ENCODE data around the gene TXLNB.

Gene TXLNB

DNA sequence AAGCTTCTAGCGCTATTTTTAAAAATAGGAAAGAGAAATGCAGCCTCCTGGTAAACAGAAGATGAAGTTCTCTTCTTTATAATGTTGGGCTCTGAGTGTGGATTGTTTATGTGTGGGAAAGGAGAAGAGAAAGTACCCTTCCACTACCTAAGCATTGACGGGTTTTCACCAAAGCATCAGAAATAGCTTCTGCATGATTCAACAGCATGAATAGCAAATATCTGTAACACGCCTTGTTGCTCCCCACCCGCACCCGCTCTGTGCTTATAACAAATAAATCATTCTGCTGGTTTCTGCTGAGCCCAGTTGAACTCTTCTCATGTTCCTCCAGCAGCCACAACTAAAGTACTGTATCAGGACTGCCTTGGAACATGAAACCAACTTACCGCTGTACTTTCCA, 20.7 kb downstream of the TXLNB start:
- no peaks in the 10 kb centered on the region for H3K9me3 Mint-ChIP-seq
- H3K4me3 Mint-ChIP-seq, result no peak overlapping the region
- no peaks in the 10 kb centered on the region for H3K27me3 Mint-ChIP-seq (ENCODE audit: low read depth)
- H3K4me1 Mint-ChIP-seq (ENCODE audit: low read depth), result no peaks in the 10 kb centered on the region
- H3K27ac Mint-ChIP-seq, result no peak overlapping the region
- H3K36me3 Mint-ChIP-seq (ENCODE audit: low read depth), result no peaks in the 10 kb centered on the region

DNA sequence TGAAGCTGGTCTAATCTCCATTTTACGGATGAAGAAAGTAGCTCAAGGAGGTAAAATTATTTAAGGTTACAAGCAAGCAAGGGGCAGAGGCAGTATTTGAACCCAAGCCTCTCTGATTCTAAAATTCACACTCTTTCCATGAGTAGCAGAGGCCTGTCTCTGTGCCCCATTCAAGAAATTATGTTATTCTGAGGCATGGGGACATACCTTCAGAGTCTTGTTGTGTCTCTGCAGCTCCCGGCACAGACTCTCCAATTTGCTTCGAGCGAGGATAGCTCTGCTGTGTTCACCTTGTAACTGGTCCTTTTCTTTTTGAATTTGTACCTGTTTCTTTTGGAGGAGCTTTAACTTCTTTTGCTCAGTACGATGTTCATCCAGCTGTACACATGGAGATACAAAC, 21.5 kb downstream of the TXLNB start:
- Mint-ChIP-seq H3K4me3 (no peak overlapping the region), H3K27ac (no peak overlapping the region), H3K27me3 (ENCODE audit: low read depth) (no peaks in the 10 kb centered on the region), H3K36me3 (ENCODE audit: low read depth) (no peaks in the 10 kb centered on the region), H3K4me1 (ENCODE audit: low read depth) (no peaks in the 10 kb centered on the region), H3K9me3 (no peaks in the 10 kb centered on the region)

DNA sequence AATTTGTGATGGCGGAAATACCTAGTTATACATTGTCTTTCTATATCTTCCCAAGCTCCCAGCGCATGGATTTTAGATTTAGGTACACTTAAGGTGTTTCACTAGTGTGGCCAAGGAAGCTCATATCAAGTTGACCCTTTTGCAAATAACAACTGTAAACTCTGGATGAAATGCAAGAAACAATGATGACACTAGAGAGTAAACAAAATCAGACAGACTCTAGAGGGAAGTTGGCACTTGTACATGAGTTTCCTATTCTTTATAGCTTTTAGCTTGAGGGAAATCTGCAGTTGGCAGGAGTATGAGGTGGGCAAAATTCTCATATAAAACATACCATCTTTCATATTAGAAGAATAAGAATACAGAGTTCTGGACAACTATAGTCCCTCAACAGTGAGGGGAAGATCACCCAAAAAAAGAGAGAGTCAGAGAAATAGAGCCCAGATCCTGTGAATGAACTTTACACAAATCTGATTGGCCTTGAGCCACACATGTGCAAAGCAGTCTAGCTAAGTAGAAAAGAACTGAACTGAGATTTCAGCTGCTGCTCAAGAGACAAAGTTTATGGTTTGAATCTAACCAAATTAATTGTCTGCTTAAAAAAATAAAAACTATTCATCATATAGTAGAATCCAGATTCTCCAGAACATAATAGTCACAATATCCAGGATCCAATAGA, 26.1 kb downstream of the TXLNB start:
- Mint-ChIP-seq H3K4me3 (no peak overlapping the region), H3K27ac (no peak overlapping the region), H3K9me3 (no peaks in the 10 kb centered on the region), H3K27me3 (ENCODE audit: low read depth) (no peaks in the 10 kb centered on the region), H3K36me3 (ENCODE audit: low read depth) (no peaks in the 10 kb centered on the region), H3K4me1 (ENCODE audit: low read depth) (peaks cover 15% of the 10 kb centered on the region)

DNA sequence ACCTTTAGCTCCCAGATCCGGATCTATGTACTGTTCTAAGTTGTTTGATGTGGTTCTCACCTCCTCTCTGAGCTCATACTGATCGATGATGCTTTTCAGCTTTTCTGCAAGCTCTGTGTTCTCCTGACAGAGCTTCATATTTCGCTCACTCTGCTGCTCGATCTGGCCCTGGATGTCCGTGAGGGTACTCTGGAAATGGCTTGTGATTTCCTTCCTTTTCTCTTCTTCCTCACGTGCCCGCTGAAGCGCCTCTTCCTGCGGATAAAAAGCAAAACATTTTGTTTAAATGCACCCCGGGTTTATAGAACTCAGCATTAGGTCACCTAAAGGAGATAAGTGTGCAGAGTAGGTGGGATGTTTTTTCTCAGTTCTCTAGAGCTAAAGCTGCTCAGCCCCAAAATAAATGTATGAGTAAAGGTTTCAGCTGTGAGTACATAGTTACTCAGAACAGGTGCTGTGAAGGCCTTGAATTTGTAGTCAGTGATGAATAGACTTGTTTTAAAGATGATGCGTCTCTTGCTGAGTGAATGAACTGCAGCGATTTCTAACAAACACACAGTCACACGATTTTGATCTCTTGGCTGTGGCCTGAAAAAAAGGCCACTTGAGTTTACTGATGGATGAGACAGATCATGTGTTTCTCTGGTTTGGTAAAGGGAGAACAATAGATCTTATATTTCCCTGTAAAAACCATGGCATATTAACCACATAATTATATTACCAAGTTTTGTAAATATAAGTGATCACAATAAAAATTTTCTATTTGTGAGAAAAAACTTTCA, 29.1 kb downstream of the TXLNB start:
- Mint-ChIP-seq H3K36me3 (ENCODE audit: low read depth) (peaks cover 3% of the 10 kb centered on the region), H3K9me3 (no peaks in the 10 kb centered on the region), H3K4me3 (peak overlapping the region; percentile 78), H3K27ac (peak overlapping the region; percentile 89), H3K4me1 (ENCODE audit: low read depth) (peaks cover 29% of the 10 kb centered on the region), H3K27me3 (ENCODE audit: low read depth) (no peaks in the 10 kb centered on the region)

DNA sequence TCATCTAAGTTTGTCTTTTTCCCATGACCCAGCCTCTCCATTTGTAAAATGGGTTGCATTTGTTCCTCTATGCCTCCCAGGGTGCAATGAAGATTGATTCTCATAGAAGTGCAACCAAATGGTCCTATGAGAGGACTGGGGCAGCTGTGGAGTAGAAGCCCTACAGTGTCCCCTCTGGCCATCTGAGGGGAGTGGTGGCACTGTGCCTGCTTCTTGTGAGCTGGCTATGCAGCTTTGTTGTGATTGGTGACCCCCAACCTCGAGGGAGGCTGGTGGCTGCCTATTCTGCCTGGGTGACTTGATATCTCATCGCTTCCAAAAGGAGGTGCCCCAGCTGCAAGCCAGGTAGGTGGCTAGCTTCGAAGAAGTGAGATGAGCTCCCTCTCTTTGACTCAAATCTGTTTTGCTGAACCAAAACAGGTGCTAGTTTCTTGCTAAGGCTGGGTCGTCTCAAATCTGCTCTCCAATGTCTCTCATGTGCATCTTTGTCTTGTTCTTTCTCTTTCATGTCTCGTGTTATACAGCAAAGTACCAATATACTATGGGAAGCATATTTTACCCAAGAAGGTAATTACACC, 33.9 kb downstream of the TXLNB start:
- Mint-ChIP-seq H3K9me3 (no peaks in the 10 kb centered on the region), H3K4me1 (ENCODE audit: low read depth) (peaks cover 40% of the 10 kb centered on the region), H3K36me3 (ENCODE audit: low read depth) (peaks cover 3% of the 10 kb centered on the region), H3K27me3 (ENCODE audit: low read depth) (no peaks in the 10 kb centered on the region), H3K27ac (no peak overlapping the region), H3K4me3 (no peak overlapping the region)

DNA sequence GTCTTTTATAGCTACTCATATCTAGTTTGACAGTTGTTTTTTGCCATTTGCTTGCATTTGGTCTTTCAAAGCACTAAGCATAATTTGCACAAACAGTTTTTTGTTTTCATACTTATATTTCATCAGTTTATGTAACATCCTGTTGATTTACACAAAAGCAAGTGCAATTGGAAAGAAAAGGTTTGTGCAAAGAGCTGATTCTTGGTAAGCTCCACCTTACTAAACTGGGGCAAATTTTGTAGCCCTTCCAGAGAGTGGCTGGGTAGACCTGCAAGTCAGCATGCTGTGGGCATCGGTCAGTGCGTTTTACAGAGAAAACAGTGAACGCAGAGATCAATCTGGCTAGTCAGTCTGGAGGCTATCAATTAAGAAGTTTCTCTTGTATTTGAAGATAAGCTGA, 34.5 kb downstream of the TXLNB start:
- Mint-ChIP-seq H3K27me3 (ENCODE audit: low read depth) (no peaks in the 10 kb centered on the region), H3K4me3 (no peak overlapping the region), H3K27ac (peak overlapping the region; percentile 63), H3K9me3 (no peaks in the 10 kb centered on the region), H3K36me3 (ENCODE audit: low read depth) (peaks cover 3% of the 10 kb centered on the region), H3K4me1 (ENCODE audit: low read depth) (peaks cover 35% of the 10 kb centered on the region)

DNA sequence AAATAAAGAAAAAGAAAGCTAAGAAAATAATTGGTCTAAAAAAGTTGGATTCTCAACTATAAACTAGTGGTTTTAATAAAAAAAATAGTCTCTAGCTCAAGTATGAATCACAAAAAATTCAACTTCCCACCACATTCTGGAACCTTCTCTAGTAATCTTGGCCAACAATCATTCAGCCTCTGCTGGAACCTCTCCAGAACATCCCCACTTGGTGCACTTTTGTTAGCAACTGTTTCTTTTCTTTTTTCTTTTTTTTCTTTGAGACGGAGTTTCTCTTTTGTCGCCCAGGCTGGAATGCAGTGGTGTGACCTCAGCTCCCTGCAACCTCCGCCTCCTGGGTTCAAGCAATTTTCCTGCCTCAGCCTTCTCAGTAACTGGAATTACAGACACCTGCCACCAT, 35.7 kb downstream of the TXLNB start:
- Mint-ChIP-seq H3K36me3 (ENCODE audit: low read depth) (peaks cover 3% of the 10 kb centered on the region), H3K27ac (no peak overlapping the region), H3K4me3 (no peak overlapping the region), H3K4me1 (ENCODE audit: low read depth) (peaks cover 42% of the 10 kb centered on the region), H3K9me3 (no peaks in the 10 kb centered on the region), H3K27me3 (ENCODE audit: low read depth) (no peaks in the 10 kb centered on the region)

DNA sequence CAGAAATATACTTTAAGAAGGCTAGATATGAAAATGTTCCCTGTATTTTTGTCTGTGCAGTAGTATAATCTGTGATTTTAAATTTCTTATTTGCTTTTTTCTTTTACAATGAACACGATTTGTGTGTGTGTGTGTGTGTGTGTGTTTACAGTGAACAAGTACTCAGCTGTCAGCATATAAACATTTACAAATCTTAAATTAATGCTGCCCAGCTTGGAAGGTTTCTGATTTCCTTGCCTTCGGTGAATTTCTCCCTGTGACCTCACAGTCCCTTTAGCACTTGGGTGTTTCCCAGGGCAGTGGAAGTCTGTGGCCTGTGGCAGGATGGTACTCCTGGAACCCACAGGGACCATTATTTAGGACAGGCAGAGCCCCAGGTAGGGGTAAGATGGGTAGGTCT, 37.6 kb downstream of the TXLNB start:
- no peak overlapping the region for H3K27ac Mint-ChIP-seq

DNA sequence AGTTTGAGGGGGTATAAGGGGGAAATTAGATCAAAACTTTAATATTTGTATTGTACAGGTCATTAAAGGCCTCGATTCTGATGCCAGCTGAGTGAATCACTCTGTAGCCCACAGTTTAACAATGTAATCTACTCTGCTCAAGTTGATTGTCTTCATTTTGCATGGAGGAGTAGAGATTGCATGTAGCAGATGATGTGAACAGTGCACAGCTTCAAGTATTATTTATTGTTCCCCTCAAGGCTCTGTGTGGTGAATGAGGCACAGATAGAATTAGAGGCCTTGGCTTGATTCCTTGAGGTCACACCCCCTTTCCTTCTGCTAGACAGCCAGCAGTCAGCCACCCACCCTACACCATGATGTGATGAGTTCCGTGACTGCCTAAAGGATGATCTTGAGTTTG, 38.1 kb downstream of the TXLNB start:
- no peaks in the 10 kb centered on the region for H3K27me3 Mint-ChIP-seq (ENCODE audit: low read depth)
- H3K36me3 Mint-ChIP-seq (ENCODE audit: low read depth), result peaks cover 2% of the 10 kb centered on the region
- H3K27ac Mint-ChIP-seq, result no peak overlapping the region
- H3K4me3 Mint-ChIP-seq, result no peak overlapping the region
- no peaks in the 10 kb centered on the region for H3K9me3 Mint-ChIP-seq
- H3K4me1 Mint-ChIP-seq (ENCODE audit: low read depth), result peaks cover 51% of the 10 kb centered on the region

More for the DNA sequence above, 37.6 kb downstream of the TXLNB start:
- no peaks in the 10 kb centered on the region for H3K27me3 Mint-ChIP-seq (ENCODE audit: low read depth)
- peaks cover 51% of the 10 kb centered on the region for H3K4me1 Mint-ChIP-seq (ENCODE audit: low read depth)
- H3K4me3 Mint-ChIP-seq, result no peak overlapping the region
- H3K9me3 Mint-ChIP-seq, result no peaks in the 10 kb centered on the region
- H3K36me3 Mint-ChIP-seq (ENCODE audit: low read depth), result peaks cover 5% of the 10 kb centered on the region

DNA sequence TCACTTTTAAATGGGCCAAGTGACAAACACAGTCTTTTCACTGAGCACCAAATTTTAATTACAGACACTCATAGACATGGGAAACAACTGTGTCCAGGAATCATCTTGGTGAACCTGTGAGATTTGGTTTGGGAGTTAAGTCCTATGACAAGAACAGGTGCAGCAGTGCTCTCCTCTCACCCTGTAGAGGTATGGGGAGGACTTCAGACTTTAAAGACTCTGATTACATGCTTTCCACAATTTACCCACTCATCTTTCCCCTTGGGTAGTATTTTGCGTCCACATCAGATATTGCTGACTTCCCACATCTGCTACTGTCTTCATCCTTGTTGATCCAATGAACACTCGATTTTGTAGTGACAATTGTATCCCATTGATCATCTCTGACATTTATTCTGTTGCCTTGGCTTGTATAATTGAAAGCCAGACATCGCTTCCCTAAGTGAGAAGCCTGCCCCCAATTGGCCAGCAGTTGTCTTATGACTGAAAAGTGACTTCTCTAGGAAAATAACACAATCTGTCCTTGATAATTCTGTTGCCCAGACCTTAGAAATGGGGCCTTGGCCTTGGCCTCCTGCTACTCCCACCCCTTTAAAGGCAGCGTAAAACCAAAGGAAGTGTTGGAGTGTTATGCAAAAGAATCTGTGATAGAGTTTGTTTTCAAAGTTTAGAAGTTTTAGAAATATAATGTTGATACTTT, 40.0 kb downstream of the TXLNB start:
- Mint-ChIP-seq H3K27ac (peak overlapping the region; percentile 97), H3K4me1 (ENCODE audit: low read depth) (peaks cover 44% of the 10 kb centered on the region), H3K9me3 (no peaks in the 10 kb centered on the region), H3K36me3 (ENCODE audit: low read depth) (peaks cover 2% of the 10 kb centered on the region), H3K4me3 (peak overlapping the region; percentile 78), H3K27me3 (ENCODE audit: low read depth) (no peaks in the 10 kb centered on the region)

DNA sequence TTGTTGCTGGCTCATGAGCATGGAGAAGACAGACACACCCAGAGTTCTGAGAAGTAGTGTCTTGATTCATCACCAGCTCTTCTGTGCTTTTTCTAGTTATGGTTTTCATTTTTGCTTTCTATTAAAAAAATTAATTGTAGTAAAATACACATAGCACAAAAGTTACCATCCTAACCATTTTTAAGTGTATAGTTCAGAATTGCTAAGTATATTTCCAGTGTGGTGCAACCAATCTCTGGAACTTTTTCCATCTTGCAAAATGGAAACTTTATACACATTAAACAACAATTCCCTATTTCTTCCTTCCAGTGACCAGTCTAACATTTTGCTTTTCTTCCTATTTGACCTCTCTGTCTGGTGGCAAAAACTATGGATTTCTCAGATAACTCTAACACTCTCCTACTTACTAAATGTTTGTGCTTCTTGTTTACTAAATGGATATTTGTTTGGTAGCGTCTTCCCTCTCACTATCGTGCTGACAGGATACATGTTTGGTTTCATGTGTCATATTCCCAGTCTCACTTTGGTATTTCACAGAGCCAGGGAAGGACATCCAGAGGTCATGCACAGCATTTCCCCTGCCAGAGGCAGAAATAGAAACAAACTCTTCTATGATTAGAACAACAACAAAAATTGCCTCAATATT, 40.6 kb downstream of the TXLNB start:
- H3K27ac Mint-ChIP-seq, result peak overlapping the region; percentile 97
- peaks cover 2% of the 10 kb centered on the region for H3K36me3 Mint-ChIP-seq (ENCODE audit: low read depth)
- peaks cover 39% of the 10 kb centered on the region for H3K4me1 Mint-ChIP-seq (ENCODE audit: low read depth)
- peak overlapping the region; percentile 78 for H3K4me3 Mint-ChIP-seq
- H3K9me3 Mint-ChIP-seq, result no peaks in the 10 kb centered on the region
- H3K27me3 Mint-ChIP-seq (ENCODE audit: low read depth), result no peaks in the 10 kb centered on the region

DNA sequence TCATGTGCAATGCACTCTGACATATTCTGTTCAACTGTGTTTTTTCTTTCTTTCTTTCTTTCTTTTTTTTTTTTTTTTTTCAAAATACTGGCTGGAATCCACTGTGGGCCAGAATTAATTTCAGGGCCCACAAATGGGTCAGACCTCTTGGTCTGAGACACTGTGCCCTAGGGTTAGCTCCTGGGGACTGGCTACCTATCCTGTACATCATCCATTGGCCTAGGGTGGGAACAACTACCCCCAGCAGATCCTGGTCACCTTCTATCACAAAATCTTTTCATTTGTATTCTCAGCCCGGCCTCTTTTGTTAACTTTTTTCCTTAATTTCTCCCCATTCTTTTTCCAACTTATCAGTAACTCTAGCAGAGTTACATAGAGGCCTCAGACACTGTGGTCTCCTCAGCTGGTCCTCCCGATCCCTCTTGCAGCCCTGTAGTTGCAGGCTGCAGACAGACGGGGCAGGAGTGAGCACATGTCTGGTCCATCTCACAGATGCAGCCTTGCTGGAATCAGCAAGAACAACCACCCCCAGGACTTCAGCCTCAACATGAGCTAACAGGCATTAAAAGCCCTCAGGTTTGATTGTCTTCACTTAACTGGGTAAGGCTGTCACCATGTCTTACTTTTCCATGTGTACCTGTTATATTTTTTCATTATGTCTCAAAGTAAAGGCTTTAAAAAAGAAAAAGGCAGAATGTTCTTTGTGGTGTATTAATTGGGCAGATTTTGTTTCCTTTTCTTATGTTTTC, 41.3 kb downstream of the TXLNB start:
- peak overlapping the region; percentile 78 for H3K4me3 Mint-ChIP-seq
- peaks cover 39% of the 10 kb centered on the region for H3K4me1 Mint-ChIP-seq (ENCODE audit: low read depth)
- H3K27me3 Mint-ChIP-seq (ENCODE audit: low read depth), result no peaks in the 10 kb centered on the region
- no peaks in the 10 kb centered on the region for H3K9me3 Mint-ChIP-seq
- H3K27ac Mint-ChIP-seq, result peak overlapping the region; percentile 97
- H3K36me3 Mint-ChIP-seq (ENCODE audit: low read depth), result peaks cover 2% of the 10 kb centered on the region

DNA sequence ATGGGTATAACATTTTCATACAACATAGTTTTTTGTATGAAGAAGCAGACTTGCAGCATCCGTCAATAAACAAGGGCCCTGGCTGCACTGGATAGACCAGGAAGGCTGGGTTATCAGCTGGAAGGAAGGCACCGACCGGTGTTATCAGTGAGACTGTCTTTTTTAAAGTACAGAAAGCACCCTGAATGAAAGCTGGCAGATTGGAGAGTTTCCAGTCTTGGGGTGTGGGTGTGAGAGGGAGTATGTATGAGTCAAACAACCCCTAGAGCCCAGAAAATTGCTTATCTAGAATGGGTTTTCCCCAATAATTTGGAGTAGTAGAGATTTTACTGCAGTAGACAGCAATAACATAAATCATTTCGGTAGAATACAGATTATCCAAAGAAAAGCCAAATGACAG, 42.4 kb downstream of the TXLNB start:
- no peaks in the 10 kb centered on the region for H3K9me3 Mint-ChIP-seq
- peaks cover 43% of the 10 kb centered on the region for H3K4me1 Mint-ChIP-seq (ENCODE audit: low read depth)
- H3K4me3 Mint-ChIP-seq, result peak overlapping the region; percentile 36
- no peaks in the 10 kb centered on the region for H3K27me3 Mint-ChIP-seq (ENCODE audit: low read depth)
- H3K36me3 Mint-ChIP-seq (ENCODE audit: low read depth), result peaks cover 2% of the 10 kb centered on the region
- peak overlapping the region; percentile 78 for H3K27ac Mint-ChIP-seq

DNA sequence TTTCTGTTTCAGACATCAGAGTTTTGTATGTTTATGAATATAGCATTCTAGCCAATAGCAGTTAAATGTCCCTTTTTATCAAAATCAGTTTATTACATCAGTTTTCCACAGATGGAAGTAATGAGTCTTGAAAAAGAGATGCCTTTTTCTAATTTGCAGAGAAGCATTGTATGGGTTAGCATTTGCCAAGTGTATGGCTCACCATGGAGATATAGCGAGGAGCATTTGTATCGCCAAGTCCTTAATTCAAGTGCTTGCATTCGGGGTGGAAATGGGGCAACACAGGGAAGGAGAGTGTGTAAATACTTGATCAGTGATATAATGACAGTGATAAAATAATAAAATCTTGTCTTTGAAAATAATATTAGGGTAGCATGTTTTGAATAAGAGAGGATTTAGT, 42.9 kb downstream of the TXLNB start:
- H3K4me1 Mint-ChIP-seq (ENCODE audit: low read depth), result peaks cover 43% of the 10 kb centered on the region
- H3K27me3 Mint-ChIP-seq (ENCODE audit: low read depth), result no peaks in the 10 kb centered on the region
- peaks cover 2% of the 10 kb centered on the region for H3K36me3 Mint-ChIP-seq (ENCODE audit: low read depth)
- no peaks in the 10 kb centered on the region for H3K9me3 Mint-ChIP-seq
- no peak overlapping the region for H3K4me3 Mint-ChIP-seq
- H3K27ac Mint-ChIP-seq, result peak overlapping the region; percentile 7
